GM19193 (cell line): ENCODE results near the gene NEMF.

Experiments
- POLR2A ChIP-seq: IDR thresholded peaks from 4 replicates; pipeline ENCODE4 v1.6.1; 2011; ENCODE audit not compliant: insufficient read depth, insufficient read length; ENCODE audit errors: extremely low read depth

The NEMF gene

GRCh38 chr14:49860988-49861698 is 8.6 kb upstream of the NEMF start:
- TF ChIP-seq POLR2A, result no peak

- TF ChIP-seq POLR2A, result no peak
Observed at GRCh38 chr14:49858383-49858782, 5.8 kb upstream of the NEMF start.

- no peak for TF ChIP-seq POLR2A
Observed at GRCh38 chr14:49857427-49858003, 4.9 kb upstream of the NEMF start.

- no peak for TF ChIP-seq POLR2A
Observed at GRCh38 chr14:49853572-49854375, 1.2 kb upstream of the NEMF start.

GRCh38 chr14:49853158-49853477 is 530 bp upstream of the NEMF start:
- no peak for TF ChIP-seq POLR2A

- no peak for TF ChIP-seq POLR2A
Observed at GRCh38 chr14:49851813-49852212, 775 bp downstream of the NEMF start.

GRCh38 chr14:49849213-49849847 is 3.3 kb downstream of the NEMF start:
- no peak for TF ChIP-seq POLR2A

- TF ChIP-seq POLR2A, result no peak
Observed at GRCh38 chr14:49828640-49829039, 23.9 kb downstream of the NEMF start.

- TF ChIP-seq POLR2A, result no peak
Observed at GRCh38 chr14:49820176-49820575, 32.4 kb downstream of the NEMF start.

GRCh38 chr14:49816844-49817243 is 35.7 kb downstream of the NEMF start:
- TF ChIP-seq POLR2A, result no peak

- TF ChIP-seq POLR2A, result no peak
Observed at GRCh38 chr14:49808780-49809179, 43.8 kb downstream of the NEMF start.

GRCh38 chr14:49796025-49796424 is 56.6 kb downstream of the NEMF start:
- no peak for TF ChIP-seq POLR2A

- TF ChIP-seq POLR2A, result no peak
Observed at GRCh38 chr14:49792618-49793017, 60.0 kb downstream of the NEMF start.

- no peak for TF ChIP-seq POLR2A
Observed at GRCh38 chr14:49786315-49786714, 66.3 kb downstream of the NEMF start.

- no peak for TF ChIP-seq POLR2A
Observed at GRCh38 chr14:49783394-49784014, 69.1 kb downstream of the NEMF start.
